Testis (tissue), 2 donors: ENCODE results near the gene SMG6.

Source experiments
- POLR2A ChIP-seq: fragments of 450-650 bp; IDR thresholded peaks from one replicate; pipeline ENCODE4 v1.6.1; 2017; ENCODE audit warnings: antibody characterized with exemption, mild to moderate bottlenecking, moderate library complexity
- TF ChIP-seq, protein P1 (sequence below), 3 experiments: fragments of 450-650 bp in 2 of 3; fragments of 200-600 bp in 1 of 3; sonication (generic) in 1 of 3; IDR thresholded peaks; one replicate each; pipeline ENCODE4 v1.5.1; 2016 to 2019; ENCODE audit warnings: antibody characterized with exemption in 3 of 3, mild to moderate bottlenecking in 2 of 3, moderate library complexity in 1 of 3

DNA sequence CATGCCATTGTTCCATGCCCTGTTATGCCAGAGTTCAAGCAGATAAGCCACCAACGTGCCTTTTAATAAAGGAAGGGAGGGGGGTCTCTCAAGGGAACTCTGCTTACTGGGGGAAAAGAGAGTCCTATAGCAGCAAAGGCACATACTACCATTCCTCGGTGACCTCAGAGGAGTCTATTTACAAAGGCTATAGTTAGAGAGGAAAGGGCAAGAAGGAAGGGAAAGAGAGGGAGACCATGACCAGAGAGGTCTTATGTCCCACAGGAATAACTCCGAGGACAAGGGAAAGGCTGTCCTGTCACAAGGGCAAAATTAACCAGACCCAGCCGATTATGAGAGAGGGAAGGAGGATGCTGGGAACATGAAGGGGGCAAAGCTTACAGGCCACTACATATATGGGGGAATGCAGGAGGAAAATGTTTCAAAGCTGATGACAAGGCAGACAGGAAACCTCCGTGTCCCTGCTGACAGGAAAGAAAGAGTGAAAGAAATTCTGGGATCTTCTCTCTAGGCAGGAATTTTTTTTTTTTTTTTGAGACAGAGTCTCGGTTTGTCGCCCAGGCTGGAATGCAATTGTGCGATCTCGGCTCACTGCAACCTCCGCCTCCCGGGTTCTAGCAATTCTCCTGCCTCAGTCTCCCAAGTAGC lies 197.2 kb downstream of the SMG6 start:
- TF ChIP-seq, protein P1, sequence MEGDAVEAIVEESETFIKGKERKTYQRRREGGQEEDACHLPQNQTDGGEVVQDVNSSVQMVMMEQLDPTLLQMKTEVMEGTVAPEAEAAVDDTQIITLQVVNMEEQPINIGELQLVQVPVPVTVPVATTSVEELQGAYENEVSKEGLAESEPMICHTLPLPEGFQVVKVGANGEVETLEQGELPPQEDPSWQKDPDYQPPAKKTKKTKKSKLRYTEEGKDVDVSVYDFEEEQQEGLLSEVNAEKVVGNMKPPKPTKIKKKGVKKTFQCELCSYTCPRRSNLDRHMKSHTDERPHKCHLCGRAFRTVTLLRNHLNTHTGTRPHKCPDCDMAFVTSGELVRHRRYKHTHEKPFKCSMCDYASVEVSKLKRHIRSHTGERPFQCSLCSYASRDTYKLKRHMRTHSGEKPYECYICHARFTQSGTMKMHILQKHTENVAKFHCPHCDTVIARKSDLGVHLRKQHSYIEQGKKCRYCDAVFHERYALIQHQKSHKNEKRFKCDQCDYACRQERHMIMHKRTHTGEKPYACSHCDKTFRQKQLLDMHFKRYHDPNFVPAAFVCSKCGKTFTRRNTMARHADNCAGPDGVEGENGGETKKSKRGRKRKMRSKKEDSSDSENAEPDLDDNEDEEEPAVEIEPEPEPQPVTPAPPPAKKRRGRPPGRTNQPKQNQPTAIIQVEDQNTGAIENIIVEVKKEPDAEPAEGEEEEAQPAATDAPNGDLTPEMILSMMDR (IDR thresholded peaks at IDR 0.05), result no peak
- no peak for TF ChIP-seq POLR2A
